Esophagus muscularis mucosa (tissue), 4 donors: Measurements from ENCODE around the gene GFM2. TPM values are rescaled to one million over a fixed set of nuclear protein-coding genes. Genes with fewer than 3 reads are reported as not detected.

Source experiments
- DNase-seq: peaks from one replicate; pipeline ENCODE4 v3.0.0-alpha.2; 2017; ENCODE audit errors: extremely low spot score
- H3K27ac ChIP-seq, 4 donors: fragments of 200-600 bp; sonication (generic); replicated peaks in 1 of 4; 1 replicate in 3 of 4; 2 replicates in 1 of 4; pipeline ENCODE4 v1.5.1; 2016 to 2019; ENCODE audit warnings: mild to moderate bottlenecking in 1 of 4
- H3K27me3 ChIP-seq, 4 donors: fragments of 200-600 bp; sonication (generic); one replicate each; pipeline versions ENCODE4 v1.5.1 to v1.6.0; 2016 to 2019
- H3K36me3 ChIP-seq, 4 donors: fragments of 200-600 bp; sonication (generic); one replicate each; pipeline ENCODE4 v1.5.1; 2016 to 2019
- H3K4me1 ChIP-seq, 4 donors: fragments of 200-600 bp; sonication (generic); one replicate each; pipeline ENCODE4 v1.5.1; 2016 to 2019
- H3K4me3 ChIP-seq, 4 donors: fragments of 200-600 bp; sonication (generic); 1 replicate in 2 of 4; 2 replicates in 2 of 4; pipeline ENCODE4 v1.5.1; 2016 to 2019; ENCODE audit warnings: mild to moderate bottlenecking in 4 of 4, moderate library complexity in 1 of 4
- H3K9me3 ChIP-seq, 4 donors: fragments of 200-600 bp; sonication (generic); 1 replicate in 3 of 4; 2 replicates in 1 of 4; pipeline ENCODE4 v1.5.1; 2016 to 2019
- CTCF ChIP-seq, 3 experiments: fragments of 200-600 bp in 2 of 3; fragments of 450-650 bp in 1 of 3; sonication (generic) in 2 of 3; IDR thresholded peaks; one replicate each; pipeline ENCODE4 v1.5.1; 2017 to 2019; ENCODE audit warnings: antibody characterized with exemption in 3 of 3, mild to moderate bottlenecking in 2 of 3, moderate library complexity in 1 of 3
- EP300 ChIP-seq: sonication (generic); formaldehyde crosslinking; IDR thresholded peaks from one replicate; pipeline ENCODE4 v1.6.1; 2017; ENCODE audit warnings: antibody characterized with exemption
- POLR2A ChIP-seq: fragments of 450-650 bp; IDR thresholded peaks from one replicate; pipeline ENCODE4 v1.6.1; 2017; ENCODE audit warnings: antibody characterized with exemption, moderate library complexity, mild to moderate bottlenecking, low read depth
- POLR2AphosphoS5 ChIP-seq, 2 donors: sonication (generic); formaldehyde crosslinking; IDR thresholded peaks; one replicate each; pipeline ENCODE4 v1.6.1; 2017; ENCODE audit warnings: antibody characterized with exemption in 2 of 2
- WGBS: methylation state at CpG from one replicate; pipeline ENCODE4 v1.1.5; 2018; 5-methylcytosine and 5-hydroxymethylcytosine counted together
- intact Hi-C: fragments of 100-400 bp; cut with DNase I; formaldehyde crosslinking; loops from one replicate; pipeline ENCODE4 v1.15.1; 2023
- total RNA-seq, 4 donors: library from RNA; depleted of rRNA; stranded (reverse); fragments of >200 nt; gene quantifications; one replicate each; pipeline versions ENCODE4 v1.1.0 to v1.2.1, GENCODE V29; 2016

The GFM2 gene
- total RNA-seq, 4 donors from 2014 or later: 12.9 to 17.0 (median 14.5) TPM

DNA sequence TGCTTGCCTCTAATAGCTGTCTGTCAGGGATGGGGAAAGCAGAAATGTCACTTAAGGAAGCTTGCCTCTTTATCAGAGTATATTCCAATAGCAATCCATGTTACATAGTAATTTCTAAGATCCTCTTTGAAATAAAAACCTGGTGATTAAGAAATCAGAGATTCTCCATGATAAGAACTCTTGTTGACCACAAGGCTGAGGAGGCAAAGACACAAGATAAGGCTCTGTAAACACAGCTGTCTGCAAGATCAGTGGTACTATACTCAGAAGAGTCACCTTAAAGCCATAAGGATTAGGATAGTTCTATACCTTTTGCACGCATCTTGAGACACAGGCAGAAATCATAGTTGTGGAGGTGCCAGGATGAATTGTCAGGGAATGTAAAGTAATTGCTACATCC lies 41.6 kb downstream of the GFM2 start:
- no peaks in the 10 kb centered on the region for H3K9me3 ChIP-seq
- TF ChIP-seq POLR2A (no peak), POLR2AphosphoS5 (IDR thresholded peaks at IDR 0.05) (no peak), CTCF (IDR thresholded peaks at IDR 0.05) (no peak), EP300 (no peak)
- H3K36me3 ChIP-seq: peaks cover 37 to 100% (median 67%) of the 10 kb centered on the region in 4 donors
- WGBS: 84% methylated on average over 1 of the region's 1 CpG
- H3K27ac ChIP-seq: no peak overlapping the region
- DNase-seq: no peak
- H3K4me1 ChIP-seq: no peaks in the 10 kb centered on the region
- H3K4me3 ChIP-seq: no peak overlapping the region
- H3K27me3 ChIP-seq: no peaks in the 10 kb centered on the region
- intact Hi-C loops: no loop called here

GRCh38 chr5:74722271-74722670 lies 44.6 kb downstream of the GFM2 start:
- Histone ChIP-seq H3K9me3 (no peaks in the 10 kb centered on the region), H3K27me3 (no peaks in the 10 kb centered on the region), H3K27ac (no peak overlapping the region), H3K4me3 (no peak overlapping the region), H3K4me1 (no peaks in the 10 kb centered on the region), H3K36me3 (peaks cover 46 to 100% (median 77%) of the 10 kb centered on the region in 4 donors)
- intact Hi-C loops: no loop called here
- WGBS: 82% methylated on average over 1 of the region's 1 CpG
- TF ChIP-seq EP300: no peak
- no peak for TF ChIP-seq POLR2AphosphoS5 (IDR thresholded peaks at IDR 0.05)
- no peak for TF ChIP-seq CTCF (IDR thresholded peaks at IDR 0.05)
- no peak for TF ChIP-seq POLR2A
- DNase-seq: no peak

DNA sequence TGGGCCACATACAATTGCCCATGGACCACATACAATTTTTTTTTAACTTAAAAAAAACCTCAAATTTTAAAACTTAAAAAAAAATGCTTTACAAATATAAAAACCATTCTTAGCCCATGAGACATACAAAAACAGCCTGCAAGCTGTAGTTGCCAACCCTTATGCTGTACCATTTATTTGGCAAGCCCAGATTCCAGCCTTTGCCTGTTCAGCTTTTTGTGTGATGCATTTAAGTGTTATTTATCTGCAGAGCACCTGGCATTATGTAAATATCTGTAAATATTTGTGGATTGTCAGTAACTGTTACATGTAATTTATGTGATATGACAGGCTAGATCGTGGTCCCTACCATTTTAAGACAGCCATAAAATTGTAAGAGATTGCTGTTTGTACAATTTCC lies 49.3 kb downstream of the GFM2 start:
- WGBS: 60% methylated on average over 1 of the region's 1 CpG
- Histone ChIP-seq H3K4me1 (no peaks in the 10 kb centered on the region), H3K36me3 (peaks cover 36 to 98% (median 77%) of the 10 kb centered on the region in 4 donors), H3K27ac (no peak overlapping the region), H3K4me3 (no peak overlapping the region), H3K27me3 (no peaks in the 10 kb centered on the region), H3K9me3 (no peaks in the 10 kb centered on the region)
- intact Hi-C loops: no loop called here
- no peak for DNase-seq
- no peak for TF ChIP-seq EP300
- TF ChIP-seq CTCF (IDR thresholded peaks at IDR 0.05): no peak
- TF ChIP-seq POLR2AphosphoS5 (IDR thresholded peaks at IDR 0.05): no peak
- no peak for TF ChIP-seq POLR2A

DNA sequence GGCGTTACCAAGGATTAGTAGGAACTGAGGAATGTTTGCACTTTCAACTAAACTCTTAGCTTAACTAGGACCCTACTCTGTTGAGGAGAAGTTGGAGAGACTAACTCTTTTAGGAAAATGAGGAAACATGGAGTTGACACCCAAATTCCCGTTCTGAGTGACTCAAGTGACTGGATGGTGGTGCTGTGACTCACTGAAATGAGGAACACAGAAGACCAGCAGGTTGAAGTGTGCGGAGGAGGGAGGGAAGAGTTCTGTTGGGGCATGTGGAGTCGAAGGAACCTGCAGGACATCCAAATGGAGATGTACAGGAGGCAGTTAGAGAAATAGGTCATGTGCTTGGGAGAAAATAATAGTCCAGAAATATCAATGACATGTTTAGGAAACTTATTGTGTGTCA lies 73.7 kb downstream of the GFM2 start:
- no peaks in the 10 kb centered on the region for H3K9me3 ChIP-seq
- no peak overlapping the region for H3K4me3 ChIP-seq
- DNase-seq: no peak
- H3K27ac ChIP-seq: no peak overlapping the region
- no peaks in the 10 kb centered on the region for H3K4me1 ChIP-seq
- peaks cover 27 to 91% (median 66%) of the 10 kb centered on the region in 4 donors for H3K36me3 ChIP-seq
- TF ChIP-seq EP300 (no peak), POLR2A (no peak), CTCF (IDR thresholded peaks at IDR 0.05) (no peak), POLR2AphosphoS5 (IDR thresholded peaks at IDR 0.05) (no peak)
- WGBS: 92% methylated on average over 4 of the region's 4 CpGs
- no peaks in the 10 kb centered on the region for H3K27me3 ChIP-seq
- intact Hi-C loops: no loop called here
